Activated CD8-positive, alpha-beta memory T cell treated with anti-CD3 and anti-CD28 coated beads for 36 hours (primary cell): ENCODE results near the gene GRHPR. TPM values are rescaled to one million over a fixed set of nuclear protein-coding genes. Genes with fewer than 3 reads are reported as not detected.
"Not testable (repeated sequence)": the region's sequence is repeated elsewhere in the genome, so short reads cannot be mapped to it uniquely, and the experiment has no call there.

Experiments
- CTCF ChIA-PET: fragments of 350-600 bp; sonication (Branson Sonifier 250); formaldehyde crosslinking; loops from one replicate; lab custom pipeline; 2021; ENCODE audit warnings: antibody characterized with exemption; lab: Charles Lee
- POLR2A ChIA-PET: fragments of 350-600 bp; sonication (Branson Sonifier 250); formaldehyde crosslinking; loops from one replicate; lab custom pipeline; 2021; ENCODE audit warnings: antibody characterized with exemption; lab: Charles Lee
- total RNA-seq, 2 experiments: library from RNA; stranded (reverse); gene quantifications; one replicate each; pipeline ENCODE4 v1.2.3, GENCODE V29; 2021

Gene GRHPR
- total RNA-seq, 2 experiments from 2014 or later, result 93.3 to 94.0 TPM

GRCh38 chr9:37395229-37395628 is 27.3 kb upstream of the GRHPR start:
- POLR2A ChIA-PET, result no interaction called here

GRCh38 chr9:37395663-37396062 is 26.8 kb upstream of the GRHPR start:
- CTCF ChIA-PET, result no interaction called here
- POLR2A ChIA-PET, result no interaction called here

More at GRCh38 chr9:37395229-37395628, 27.3 kb upstream of the GRHPR start:
- CTCF ChIA-PET, result no interaction called here

- POLR2A ChIA-PET, CTCF ChIA-PET: not testable (repeated sequence)
Observed at GRCh38 chr9:37397948-37398347, 24.5 kb upstream of the GRHPR start.

- ChIA-PET CTCF (no interaction called here), POLR2A (no interaction called here)
Observed at GRCh38 chr9:37398464-37399025, 24.0 kb upstream of the GRHPR start.

- ChIA-PET CTCF (no interaction called here), POLR2A (no interaction called here)
Observed at GRCh38 chr9:37399336-37399735, 23.2 kb upstream of the GRHPR start.

GRCh38 chr9:37404590-37404989 is 17.9 kb upstream of the GRHPR start:
- POLR2A ChIA-PET, result no interaction called here
- CTCF ChIA-PET, result no interaction called here

- ChIA-PET CTCF (no interaction called here), POLR2A (interaction anchor here (0.7 kb wide), 1 partner anchor 194 kb away, joined by 7 read pairs; no protein-coding TSS in a partner anchor)
Observed at GRCh38 chr9:37405350-37405749, 17.1 kb upstream of the GRHPR start.

- CTCF ChIA-PET, result interaction anchor here (1.9 kb wide), 1 partner anchor 10 kb away, joined by 6 read pairs; no protein-coding TSS in a partner anchor
Observed at GRCh38 chr9:37405764-37406380, 16.6 kb upstream of the GRHPR start.

GRCh38 chr9:37406603-37407401 is 15.7 kb upstream of the GRHPR start:
- ChIA-PET POLR2A (no interaction called here), CTCF (interaction anchor here (1.1 to 1.9 kb wide), 2 partner anchors 9 to 14 kb away, joined by 3 to 6 read pairs; no protein-coding TSS in a partner anchor)

More at GRCh38 chr9:37405764-37406380, 16.6 kb upstream of the GRHPR start:
- POLR2A ChIA-PET, result interaction anchor here (0.7 kb wide), 1 partner anchor 194 kb away, joined by 7 read pairs; no protein-coding TSS in a partner anchor

GRCh38 chr9:37407468-37407867 is 15.0 kb upstream of the GRHPR start:
- ChIA-PET CTCF (interaction anchor here (1.1 to 1.9 kb wide), 2 partner anchors 8 to 13 kb away, joined by 3 to 6 read pairs; no protein-coding TSS in a partner anchor), POLR2A (no interaction called here)

- ChIA-PET CTCF (interaction anchor here (0.6 to 1.2 kb wide), 2 partner anchors 37 to 201 kb away, joined by 3 to 4 read pairs; no protein-coding TSS in a partner anchor), POLR2A (no interaction called here)
Observed at GRCh38 chr9:37408933-37409710, 13.4 kb upstream of the GRHPR start.

GRCh38 chr9:37410354-37410861 is 12.1 kb upstream of the GRHPR start:
- POLR2A ChIA-PET, result interaction anchor here (0.6 kb wide), 1 partner anchor 362 kb away, joined by 3 read pairs; no protein-coding TSS in a partner anchor

GRCh38 chr9:37410969-37411785 is 11.3 kb upstream of the GRHPR start:
- CTCF ChIA-PET, result interaction anchor here (0.9 to 1.1 kb wide), 3 partner anchors 11 to 181 kb away, joined by 3 to 4 read pairs (median 3); partner anchors contain the start of genes GRHPR and TOMM5
- POLR2A ChIA-PET, result interaction anchor here (0.9 to 1.4 kb wide), 2 partner anchors 11 to 481 kb away, joined by 3 to 7 read pairs; partner anchors contain the start of gene GRHPR

More at GRCh38 chr9:37410354-37410861, 12.1 kb upstream of the GRHPR start:
- CTCF ChIA-PET, result interaction anchor here (0.9 kb wide), 1 partner anchor 182 kb away, joined by 3 read pairs; the partner anchor contains the start of gene TOMM5

- CTCF ChIA-PET, result no interaction called here
- POLR2A ChIA-PET, result interaction anchor here (0.9 to 1.4 kb wide), 2 partner anchors 10 to 483 kb away, joined by 3 to 7 read pairs; partner anchors contain the start of gene GRHPR
Observed at GRCh38 chr9:37412431-37413151, 9.9 kb upstream of the GRHPR start.

- CTCF ChIA-PET, result no interaction called here
- POLR2A ChIA-PET, result no interaction called here
Observed at GRCh38 chr9:37413311-37413710, 9.2 kb upstream of the GRHPR start.

- POLR2A ChIA-PET, result no interaction called here
Observed at GRCh38 chr9:37414503-37414943, 8.0 kb upstream of the GRHPR start.

More at GRCh38 chr9:37414503-37414943, 8.0 kb upstream of the GRHPR start:
- CTCF ChIA-PET, result interaction anchor here (1.6 kb wide), 1 partner anchor 72 kb away, joined by 4 read pairs; the partner anchor contains the start of gene POLR1E
